Endometrial microvascular endothelial cells (primary cell): ENCODE measurements around the gene CFAP44. TPM values are rescaled to one million over a fixed set of nuclear protein-coding genes. Genes with fewer than 3 reads are reported as not detected.
"Not testable (repeated sequence)": the region's sequence is repeated elsewhere in the genome, so short reads cannot be mapped to it uniquely, and the experiment has no call there.

Source experiments
- in situ Hi-C: cut with HindIII; loops from 2 replicates; pipeline ENCODE4 v1.10.0; 2017; ENCODE audit warnings: low sequenced_read_pairs, low pct_unique_long_range_greater_than_20kb; ENCODE audit errors: inconsistent ontology term
- total RNA-seq: library from RNA; depleted of rRNA; stranded (reverse); fragments of >200 nt; gene quantifications from one replicate; pipeline ENCODE4 v1.2.3, GENCODE V29; 2015; ENCODE audit errors: inconsistent ontology term

The CFAP44 gene, protein sequence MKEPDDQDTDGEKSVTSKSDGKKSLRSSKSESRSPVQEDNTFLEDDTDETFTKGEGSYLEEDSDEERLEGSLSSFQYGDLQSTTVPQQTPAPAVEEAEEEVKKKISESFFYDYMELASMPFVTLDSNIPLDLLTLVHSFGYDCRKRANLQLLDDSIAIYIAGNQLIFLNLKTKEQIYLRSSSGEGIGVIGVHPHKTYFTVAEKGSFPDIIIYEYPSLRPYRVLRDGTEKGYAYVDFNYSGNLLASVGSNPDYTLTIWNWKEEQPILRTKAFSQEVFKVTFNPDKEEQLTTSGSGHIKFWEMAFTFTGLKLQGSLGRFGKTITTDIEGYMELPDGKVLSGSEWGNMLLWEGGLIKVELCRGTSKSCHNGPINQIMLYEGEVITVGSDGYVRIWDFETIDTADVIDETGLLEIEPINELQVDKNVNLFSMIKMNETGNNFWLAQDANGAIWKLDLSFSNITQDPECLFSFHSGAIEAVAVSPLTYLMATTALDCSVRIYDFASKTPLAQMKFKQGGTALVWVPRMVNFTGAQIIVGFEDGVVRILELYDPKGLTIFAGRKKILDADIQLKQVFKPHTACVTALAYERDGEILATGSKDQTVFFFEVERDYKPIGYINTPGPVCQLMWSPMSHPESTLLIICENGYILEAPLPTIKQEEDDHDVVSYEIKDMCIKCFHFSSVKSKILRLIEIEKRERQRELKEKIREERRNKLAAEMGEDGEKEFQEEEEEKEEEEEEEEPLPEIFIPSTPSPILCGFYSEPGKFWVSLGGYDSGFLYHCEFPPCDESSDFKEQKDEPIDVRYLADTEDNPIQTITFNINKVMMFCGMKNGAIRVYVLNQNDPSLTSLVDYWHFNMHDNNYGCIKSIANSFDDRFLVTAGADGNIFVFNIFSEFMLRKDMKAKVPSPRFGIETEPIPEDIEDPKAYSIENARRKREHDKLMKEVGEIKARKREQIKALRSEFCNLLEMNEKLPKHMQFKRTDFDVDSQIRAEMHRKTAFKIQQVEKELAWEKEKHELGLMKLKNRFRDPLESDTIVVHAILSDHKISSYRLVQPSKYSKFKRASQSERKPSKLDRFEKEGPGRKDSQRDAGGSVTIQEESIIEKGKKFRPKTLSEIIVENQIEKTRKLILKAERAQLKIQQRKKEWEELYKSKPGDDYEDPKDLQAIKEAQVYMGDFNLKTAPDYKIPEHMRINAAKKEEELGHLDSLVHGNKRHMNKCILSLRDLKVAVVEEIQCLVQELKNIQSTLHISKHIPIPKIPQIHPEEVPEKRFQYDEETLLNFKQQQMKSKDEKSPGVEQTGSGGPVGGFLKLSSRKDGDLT (N-terminal part only)
- 1.2 TPM for total RNA-seq

DNA sequence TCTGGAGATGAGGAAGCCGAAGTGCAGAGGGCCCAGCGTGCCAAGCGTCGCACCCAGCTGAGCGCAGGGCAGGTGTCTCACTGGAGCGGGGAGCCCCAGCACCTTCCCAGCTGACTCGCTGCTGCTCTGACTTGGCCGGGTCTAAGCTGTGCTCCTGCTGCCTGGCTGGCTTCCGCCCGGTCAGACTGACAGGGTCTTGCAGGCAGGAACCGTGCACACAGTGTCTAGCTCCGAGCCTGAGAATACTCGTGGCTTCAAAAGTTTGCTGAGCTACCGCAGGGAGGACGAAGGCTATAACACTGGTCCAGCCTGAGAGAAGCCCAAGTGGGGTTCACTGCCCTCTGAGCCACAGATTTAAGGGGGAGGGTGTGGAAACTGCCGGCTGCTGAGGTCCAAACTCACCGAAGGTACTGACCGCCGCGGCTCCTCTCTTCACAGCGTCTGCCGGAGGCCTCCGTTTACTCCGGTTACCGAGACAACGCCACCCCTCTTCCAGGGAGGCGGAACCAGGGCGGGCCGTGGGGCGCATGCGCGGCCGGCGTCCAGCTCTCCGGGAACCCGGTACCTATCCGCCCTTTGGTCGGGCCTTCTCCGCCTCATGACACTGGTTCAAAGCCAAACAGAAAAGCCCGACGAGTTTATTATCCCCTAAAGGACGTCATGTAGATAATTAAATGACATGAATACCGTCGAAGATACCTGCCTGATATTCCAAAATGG lies at the start of gene CFAP44:
CFAP44 (minus strand) TSS at position 443 of the 720 bp plus-strand sequence. CDS start 7,829 bp downstream, outside the sequence.
- in situ Hi-C loops = no loop called here

GRCh38 chr3:113485161-113485609 lies 43.9 kb upstream of the CFAP44 start:
- in situ Hi-C loops = no loop called here

DNA sequence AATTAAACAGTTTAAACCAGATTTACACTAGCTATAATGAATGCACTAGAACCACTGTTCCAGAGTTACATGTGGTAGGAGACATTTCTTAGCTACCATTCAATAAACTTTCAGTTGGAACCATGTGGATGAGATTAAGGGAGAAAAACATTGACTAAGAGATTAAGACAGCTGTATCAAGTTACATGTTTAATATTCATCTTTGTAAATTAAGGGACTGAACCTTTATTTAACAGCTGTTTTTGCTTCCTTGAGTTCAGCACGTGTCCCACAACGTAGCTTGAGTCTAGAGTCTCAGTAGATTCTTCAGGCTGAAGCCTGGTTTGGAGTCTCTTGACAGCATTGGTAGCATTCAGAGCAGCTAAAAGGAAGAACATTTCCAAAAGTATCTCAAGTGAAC lies 27.2 kb upstream of the CFAP44 start:
- in situ Hi-C loops = no loop called here

DNA sequence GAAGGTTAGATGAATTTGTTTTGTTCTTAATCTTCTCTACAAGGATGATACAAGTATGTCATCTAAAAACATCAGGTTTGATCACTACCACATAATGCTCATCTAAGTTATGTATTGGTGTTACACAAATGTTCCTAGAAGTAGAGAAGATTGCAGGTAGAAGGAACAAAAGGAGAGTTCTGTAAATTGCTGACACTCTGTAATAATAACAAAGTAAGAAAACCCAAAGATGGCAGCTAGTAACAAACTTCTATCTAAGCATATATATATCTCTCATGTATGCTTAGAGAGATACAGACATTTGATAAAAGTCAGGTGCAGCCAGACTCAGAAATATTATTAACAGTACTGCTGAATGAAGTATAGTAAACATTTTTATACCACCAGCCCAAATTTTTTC lies 20.2 kb upstream of the CFAP44 start:
- in situ Hi-C loops = no loop called here

- in situ Hi-C loops = not testable (repeated sequence)
These were observed 17.3 kb upstream of the CFAP44 start for GRCh38 chr3:113458554-113458953.

DNA sequence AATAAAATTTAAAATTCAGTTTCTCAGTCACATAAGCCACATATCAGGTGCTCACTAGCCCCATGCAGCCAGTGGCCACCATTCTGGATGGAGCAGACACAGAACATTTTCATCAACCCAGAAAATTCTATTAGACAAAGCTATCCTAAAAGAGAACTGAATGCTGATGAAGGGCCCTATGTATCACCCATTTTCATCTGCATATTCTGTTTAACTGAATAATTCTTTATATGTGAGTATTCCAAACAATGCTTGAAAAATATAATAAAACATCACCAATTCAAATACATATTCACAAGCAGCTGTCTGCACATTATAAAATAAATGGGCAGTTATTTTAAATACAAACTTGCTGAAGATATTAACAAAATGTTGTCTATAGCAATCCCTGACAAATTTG lies 14.2 kb upstream of the CFAP44 start:
- in situ Hi-C loops = no loop called here

DNA sequence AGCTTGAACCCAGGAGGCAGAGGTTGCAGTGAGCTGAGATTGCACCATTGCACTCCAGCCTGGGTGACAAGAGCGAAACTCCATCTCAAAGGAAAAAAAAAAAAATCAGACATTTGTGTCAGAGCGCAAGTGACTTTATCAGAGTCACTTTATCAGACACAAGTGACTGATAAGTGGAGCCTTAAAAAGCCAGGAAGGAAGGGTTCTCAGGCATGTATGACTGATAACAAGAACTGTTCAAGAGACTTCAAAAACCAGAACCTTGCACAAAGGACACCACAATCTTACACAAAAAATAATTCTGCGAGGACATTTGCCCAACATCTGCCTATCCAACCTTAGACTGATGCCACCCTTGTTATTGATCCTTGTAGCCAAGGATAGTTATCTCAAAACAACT lies 13.3 kb upstream of the CFAP44 start:
- in situ Hi-C loops = no loop called here

DNA sequence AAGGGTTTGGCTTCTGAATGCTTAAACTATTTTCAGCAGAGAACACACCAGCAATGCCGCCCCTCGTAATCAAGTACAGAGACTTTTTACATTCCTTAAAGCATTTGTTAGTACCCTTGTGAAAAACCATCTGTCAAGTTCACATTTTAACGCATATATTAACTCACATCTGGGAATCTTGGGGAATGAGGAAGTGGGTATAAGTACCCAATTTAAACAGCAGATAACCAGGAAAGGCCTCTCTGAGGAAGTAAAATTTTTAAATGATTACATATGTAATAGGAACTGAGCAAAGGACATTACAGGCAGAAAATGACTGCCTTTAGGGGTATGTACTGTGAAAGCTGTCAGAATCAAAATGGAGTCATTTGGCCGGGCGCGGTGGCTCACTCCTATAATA lies 12.8 kb upstream of the CFAP44 start:
- in situ Hi-C loops = no loop called here

DNA sequence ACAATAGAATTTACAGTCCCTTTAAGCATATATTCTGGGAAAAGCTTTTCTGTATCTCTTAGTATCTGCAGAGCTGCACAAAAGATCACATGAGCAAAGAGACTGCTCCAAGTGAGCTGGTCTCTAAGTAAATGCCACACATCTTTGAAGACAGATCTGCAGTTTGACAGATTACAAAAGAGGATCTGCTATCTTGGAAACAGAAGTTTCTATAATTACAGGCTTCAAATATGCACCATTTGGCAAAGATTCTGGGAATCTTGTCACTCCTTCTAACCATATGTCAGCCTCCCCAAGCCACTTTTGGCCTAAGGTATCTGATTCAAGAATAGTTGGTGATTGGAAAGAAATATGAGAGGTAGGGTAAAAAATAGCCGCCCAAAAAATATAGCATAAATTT lies 9.6 kb upstream of the CFAP44 start:
- in situ Hi-C loops = no loop called here

- in situ Hi-C loops = no loop called here
These were observed 1.7 kb downstream of the CFAP44 start for GRCh38 chr3:113439606-113440005.

GRCh38 chr3:113438224-113438623 lies 3.1 kb downstream of the CFAP44 start:
- in situ Hi-C loops = no loop called here

DNA sequence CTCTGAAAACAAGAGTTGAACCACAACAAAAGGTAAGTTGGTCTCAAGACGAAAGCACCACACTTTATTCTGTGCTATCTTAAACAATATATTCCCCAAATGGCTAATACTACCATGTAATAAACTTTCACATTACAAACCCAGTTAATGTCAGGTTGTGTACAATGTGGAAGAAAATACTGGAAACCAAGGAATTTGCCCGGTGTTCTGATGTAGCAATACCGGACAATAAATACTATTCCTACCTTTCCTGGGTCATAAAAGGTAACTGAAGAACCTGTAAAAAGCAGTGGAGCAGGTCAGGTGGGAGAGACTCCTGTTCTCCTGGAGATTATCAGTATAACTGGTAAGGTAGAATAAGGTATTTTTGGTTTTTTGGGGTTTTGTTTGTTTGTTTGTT lies 3.9 kb downstream of the CFAP44 start:
- in situ Hi-C loops = no loop called here

- in situ Hi-C loops = no loop called here
These were observed 4.5 kb downstream of the CFAP44 start for GRCh38 chr3:113436809-113437208.

GRCh38 chr3:113431811-113432210 lies 9.5 kb downstream of the CFAP44 start:
- in situ Hi-C loops = no loop called here

GRCh38 chr3:113428581-113428980 lies 12.7 kb downstream of the CFAP44 start:
- in situ Hi-C loops = no loop called here

- in situ Hi-C loops = no loop called here
These were observed 17.6 kb downstream of the CFAP44 start for GRCh38 chr3:113423699-113424098.

DNA sequence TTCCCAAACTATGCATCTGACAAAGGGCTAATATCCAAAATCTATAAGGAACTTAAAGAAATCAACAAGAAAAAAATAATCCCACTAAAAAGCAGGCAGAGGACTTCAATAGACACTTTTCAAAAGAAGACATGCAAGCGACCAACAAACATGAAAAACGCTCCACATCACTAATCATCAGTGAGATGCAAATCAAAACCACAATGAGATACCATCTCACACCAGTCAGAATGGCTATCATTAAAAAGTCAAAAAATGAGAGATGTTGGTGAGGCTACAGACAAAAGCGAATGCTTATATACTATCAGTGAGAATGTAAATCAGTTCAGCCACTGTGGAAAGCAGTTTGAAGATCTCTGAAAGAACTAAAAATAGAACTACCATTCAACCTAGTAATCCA lies 20.2 kb downstream of the CFAP44 start:
- in situ Hi-C loops = no loop called here

DNA sequence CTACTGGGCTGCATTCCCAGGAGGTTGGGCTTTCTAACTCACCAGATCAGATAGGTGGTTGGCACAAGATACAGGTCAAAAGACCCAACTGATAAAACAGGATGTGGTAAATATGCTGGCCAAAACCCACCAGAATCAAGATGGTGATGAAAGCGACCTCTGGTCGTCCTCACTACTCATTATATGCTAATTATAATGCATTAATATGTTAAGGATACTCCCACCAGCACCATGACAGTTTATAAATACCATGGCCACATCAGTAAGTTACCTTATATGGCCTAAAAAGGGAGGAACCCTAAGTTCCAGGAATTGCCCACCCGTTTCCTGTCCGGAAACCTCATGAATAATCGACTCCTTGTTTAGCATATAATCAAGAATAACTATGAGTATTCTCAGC lies 31.6 kb downstream of the CFAP44 start:
- in situ Hi-C loops = no loop called here
